VCaP (cell line): Measurements from ENCODE around the gene KCNE2.
A peak's percentile ranks its signal among the peaks of the same experiment; 100 is the strongest.

Source experiments
- H3K27ac ChIP-seq: fragments of 450-650 bp; 2 replicates; pipeline ENCODE4 v1.5.1; 2017
- TF ChIP-seq, protein P1 (sequence below): fragments of 450-650 bp; conservative IDR thresholded peaks from 2 replicates; pipeline ENCODE4 v1.5.1; 2017; ENCODE audit warnings: mild to moderate bottlenecking, moderate library complexity

KCNE2 gene, protein sequence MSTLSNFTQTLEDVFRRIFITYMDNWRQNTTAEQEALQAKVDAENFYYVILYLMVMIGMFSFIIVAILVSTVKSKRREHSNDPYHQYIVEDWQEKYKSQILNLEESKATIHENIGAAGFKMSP

GRCh38 chr21:34363733-34364132 lies at the start of gene KCNE2:
KCNE2 (plus strand) TSS chr21:34364006; CDS start chr21:34370479, 6,473 bp downstream.
- TF ChIP-seq, protein P1, sequence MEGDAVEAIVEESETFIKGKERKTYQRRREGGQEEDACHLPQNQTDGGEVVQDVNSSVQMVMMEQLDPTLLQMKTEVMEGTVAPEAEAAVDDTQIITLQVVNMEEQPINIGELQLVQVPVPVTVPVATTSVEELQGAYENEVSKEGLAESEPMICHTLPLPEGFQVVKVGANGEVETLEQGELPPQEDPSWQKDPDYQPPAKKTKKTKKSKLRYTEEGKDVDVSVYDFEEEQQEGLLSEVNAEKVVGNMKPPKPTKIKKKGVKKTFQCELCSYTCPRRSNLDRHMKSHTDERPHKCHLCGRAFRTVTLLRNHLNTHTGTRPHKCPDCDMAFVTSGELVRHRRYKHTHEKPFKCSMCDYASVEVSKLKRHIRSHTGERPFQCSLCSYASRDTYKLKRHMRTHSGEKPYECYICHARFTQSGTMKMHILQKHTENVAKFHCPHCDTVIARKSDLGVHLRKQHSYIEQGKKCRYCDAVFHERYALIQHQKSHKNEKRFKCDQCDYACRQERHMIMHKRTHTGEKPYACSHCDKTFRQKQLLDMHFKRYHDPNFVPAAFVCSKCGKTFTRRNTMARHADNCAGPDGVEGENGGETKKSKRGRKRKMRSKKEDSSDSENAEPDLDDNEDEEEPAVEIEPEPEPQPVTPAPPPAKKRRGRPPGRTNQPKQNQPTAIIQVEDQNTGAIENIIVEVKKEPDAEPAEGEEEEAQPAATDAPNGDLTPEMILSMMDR: no peak
- H3K27ac ChIP-seq: no peak within 1 kb of the TSS

DNA sequence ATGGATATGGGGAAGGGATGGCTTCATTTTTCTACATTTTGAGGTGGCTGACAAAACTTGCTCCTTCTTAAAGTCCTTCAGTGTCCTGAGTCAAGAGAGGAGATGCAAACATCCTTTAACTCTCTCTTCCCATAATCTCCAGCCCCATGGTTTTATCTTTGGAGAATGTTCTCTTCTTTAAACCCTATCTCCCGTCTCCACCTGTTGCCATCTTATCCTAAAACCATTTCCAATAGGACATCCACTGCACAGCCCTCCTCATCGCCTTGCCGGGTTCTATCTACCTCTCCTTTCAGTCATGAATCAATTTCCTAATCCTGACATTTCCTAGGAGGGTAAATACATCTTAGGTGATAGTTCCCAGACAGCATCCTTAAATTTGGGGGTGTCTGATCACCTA lies 44.2 kb upstream of the KCNE2 start:
- no peak overlapping the region for H3K27ac ChIP-seq
- TF ChIP-seq, protein P1: no peak

DNA sequence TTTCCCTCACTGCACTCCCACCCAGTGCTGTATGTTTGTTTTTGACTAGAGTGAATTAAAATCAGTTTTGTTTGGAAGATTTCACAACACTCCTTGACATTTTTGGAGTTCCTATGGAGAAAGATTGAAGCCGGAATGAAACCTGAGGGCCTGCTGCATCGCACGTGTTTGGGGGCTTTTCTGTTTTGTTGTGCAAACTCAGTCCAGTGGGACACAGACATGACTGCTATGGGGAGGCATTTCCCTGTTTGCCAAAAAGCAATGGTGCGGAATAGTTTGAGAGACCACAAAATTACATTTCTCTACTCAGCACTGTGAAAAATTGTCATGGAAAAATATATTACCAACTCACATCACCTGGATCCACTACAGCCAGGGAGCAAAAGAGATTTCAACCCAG lies 43.8 kb upstream of the KCNE2 start:
- H3K27ac ChIP-seq: no peak overlapping the region
- TF ChIP-seq, protein P1: no peak

GRCh38 chr21:34330055-34330454 lies 33.8 kb upstream of the KCNE2 start:
- TF ChIP-seq, protein P1: 0 out of 2 replicates have a peak, but pooled peaks have one; percentile 10
- no peak overlapping the region for H3K27ac ChIP-seq

- TF ChIP-seq, protein P1: no peak
- no peak overlapping the region for H3K27ac ChIP-seq
These were observed 32.1 kb upstream of the KCNE2 start for GRCh38 chr21:34331726-34332125.

DNA sequence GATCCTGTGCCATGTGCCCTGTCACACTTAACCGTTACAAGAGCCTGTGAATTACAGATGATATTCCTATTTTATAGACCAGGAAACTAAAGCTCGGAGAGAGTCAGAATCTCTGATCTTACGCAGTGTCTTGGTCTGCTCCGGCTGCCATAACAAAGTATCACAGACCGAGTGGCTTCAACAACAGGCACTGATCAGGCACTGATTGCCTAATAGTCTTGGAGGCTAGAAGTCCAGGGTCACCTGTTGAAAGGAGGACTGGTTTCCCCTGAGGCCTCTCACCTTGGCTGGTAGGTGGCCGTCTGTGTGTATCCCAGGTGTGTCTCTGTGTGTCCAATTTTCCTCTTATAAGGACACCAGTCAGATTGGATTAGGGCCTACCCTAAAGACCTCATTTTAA lies 31.5 kb upstream of the KCNE2 start:
- TF ChIP-seq, protein P1: no peak
- H3K27ac ChIP-seq: no peak overlapping the region

DNA sequence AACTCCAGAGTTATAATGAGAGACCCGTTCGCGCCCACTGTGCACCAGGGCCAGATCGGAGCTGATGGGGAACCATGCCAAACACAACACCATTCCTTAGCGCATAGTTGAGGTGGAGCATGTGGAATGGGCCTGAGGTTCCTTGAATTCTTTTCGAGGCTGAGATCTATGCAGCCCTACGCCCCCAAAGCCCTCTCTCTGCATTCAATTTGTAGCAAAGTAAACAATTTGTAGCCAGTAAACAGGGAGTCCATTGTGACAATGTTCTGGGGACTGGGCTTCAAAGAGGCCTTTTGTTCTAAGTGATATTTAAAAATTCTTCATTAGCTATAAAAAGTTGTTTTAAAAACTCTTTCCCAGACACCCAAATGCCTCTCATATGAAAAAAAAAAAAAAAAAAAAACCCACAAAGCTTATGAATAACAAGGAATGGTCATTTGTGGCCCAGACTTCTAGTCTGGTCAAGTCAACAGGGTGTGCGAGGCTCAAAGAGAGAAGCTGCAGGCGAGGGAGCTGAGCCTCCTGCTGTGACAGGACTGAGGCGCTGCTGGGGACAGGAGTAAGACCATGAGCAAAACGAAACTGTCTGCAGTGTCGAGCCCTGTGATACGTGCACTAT lies 30.6 kb upstream of the KCNE2 start:
- no peak overlapping the region for H3K27ac ChIP-seq

More for the DNA sequence above, 30.6 kb upstream of the KCNE2 start:
- TF ChIP-seq, protein P1: no peak
